G401 (cell line): ENCODE measurements around the gene FHAD1. TPM values are rescaled to one million over a fixed set of nuclear protein-coding genes. Genes with fewer than 3 reads are reported as not detected.

Source experiments
- DNase-seq: peaks from one replicate; pipeline ENCODE4 v3.0.0-alpha.2; 2015; ENCODE audit warnings: low spot score
- in situ Hi-C: cut with HindIII; loops from 2 replicates; pipeline ENCODE4 v1.10.0; 2016; ENCODE audit warnings: low sequenced_read_pairs, mixed read lengths
- total RNA-seq: library from RNA; depleted of rRNA; stranded (reverse); fragments of >200 nt; shearing (Covaris generic); gene quantifications from 2 replicates; pipeline ENCODE4 v1.2.3, GENCODE V29; 2014

The FHAD1 gene
- total RNA-seq, 1 experiment from 2014 or later = 24.0 TPM

DNA sequence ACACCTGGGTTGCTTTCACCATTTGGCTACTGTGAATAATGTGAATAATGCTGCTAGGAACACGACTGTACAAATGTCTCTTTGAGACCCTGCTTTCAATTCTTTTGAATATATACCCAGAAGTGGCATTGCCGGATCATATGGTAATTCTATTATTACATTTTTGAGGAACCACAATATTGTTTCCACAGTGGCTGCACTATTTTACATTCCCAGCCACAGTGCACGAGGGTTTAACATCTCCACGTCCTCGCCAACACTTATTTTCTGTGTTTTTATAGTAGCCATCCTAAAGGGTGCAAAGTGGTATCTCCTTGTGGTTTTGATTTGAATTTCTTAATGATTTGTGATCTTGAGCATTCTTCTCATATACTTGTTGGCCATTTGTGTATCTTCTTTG, 15.7 kb downstream of the FHAD1 start:
- no peak for DNase-seq
- in situ Hi-C loops = no loop called here

DNA sequence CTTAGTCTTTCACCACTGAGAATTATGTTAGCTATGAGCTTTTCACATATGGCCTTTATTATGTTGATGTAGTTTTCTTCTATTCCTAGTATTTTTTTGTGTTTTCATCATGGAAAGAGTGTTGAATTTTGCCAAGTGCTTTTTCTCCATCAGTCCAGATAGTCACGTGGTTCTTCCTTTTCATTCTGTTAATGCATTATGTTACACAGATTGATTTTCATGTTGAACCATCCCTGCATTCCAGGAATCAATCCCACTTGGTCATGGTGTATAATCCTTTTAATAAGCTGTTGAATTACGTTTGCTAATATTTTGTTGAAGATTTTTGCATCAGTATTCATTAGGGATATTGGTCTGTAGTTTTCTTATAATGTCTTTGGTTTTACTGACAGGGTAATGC, 17.7 kb downstream of the FHAD1 start:
- DNase-seq = no peak
- in situ Hi-C loops = no loop called here

- no peak for DNase-seq
- in situ Hi-C loops = no loop called here
Observed at GRCh38 chr1:15271196-15271595, 24.2 kb downstream of the FHAD1 start.

DNA sequence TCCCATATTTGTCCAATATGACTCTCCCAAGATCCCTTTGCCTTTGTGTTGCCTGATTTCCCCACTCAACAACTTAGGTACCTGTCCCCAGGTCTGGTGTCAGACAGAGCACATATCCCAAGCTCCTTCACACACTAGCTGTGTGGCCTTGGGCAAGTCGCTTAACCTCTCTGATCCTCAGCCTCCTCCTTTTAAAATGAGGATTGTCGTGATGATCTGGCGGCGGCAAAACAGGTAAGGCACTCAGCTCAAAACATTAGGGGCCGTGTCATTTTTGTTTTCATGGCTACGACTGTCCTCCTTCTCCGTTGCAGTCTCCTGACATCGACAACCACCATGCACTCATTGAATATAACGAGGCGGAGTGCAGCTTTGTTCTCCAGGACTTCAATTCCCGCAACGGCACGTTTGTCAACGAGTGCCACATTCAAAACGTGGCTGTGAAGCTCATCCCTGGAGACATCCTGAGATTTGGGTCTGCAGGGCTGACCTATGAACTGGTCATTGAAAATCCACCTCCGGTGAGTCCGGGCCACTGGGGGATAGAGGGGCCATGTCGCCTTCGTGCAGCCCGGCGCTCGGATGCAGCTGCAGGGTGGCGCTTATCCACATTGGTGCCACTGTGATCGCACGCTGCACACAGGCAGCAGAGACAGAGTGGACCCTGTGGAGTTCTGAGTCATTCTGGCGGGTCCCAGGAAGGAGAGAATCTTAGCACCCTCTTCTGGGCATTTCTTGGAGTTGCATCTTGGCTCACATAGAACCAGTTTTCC, 25.2 kb downstream of the FHAD1 start:
- in situ Hi-C loops = no loop called here
- DNase-seq = peak; percentile 90

DNA sequence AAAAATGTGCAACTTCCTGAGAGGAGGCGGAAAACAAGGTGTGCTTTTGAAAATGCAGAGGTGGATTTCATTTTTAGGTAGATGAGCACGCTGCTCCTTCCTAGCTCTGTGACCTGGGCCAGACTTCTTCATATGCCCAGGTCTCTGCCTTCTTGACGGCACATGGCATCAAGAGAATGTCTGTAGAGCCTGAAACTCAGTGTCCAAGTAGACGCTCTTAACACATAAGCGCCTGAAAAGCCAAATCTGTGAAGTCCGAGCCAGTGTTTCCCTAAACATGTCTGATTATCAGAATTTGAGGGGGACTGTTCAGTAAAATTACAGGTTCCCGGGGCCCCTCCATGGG, 25.7 kb downstream of the FHAD1 start:
- in situ Hi-C loops = no loop called here
- DNase-seq = no peak

GRCh38 chr1:15273274-15273673, 26.3 kb downstream of the FHAD1 start:
- DNase-seq = no peak
- in situ Hi-C loops = no loop called here

DNA sequence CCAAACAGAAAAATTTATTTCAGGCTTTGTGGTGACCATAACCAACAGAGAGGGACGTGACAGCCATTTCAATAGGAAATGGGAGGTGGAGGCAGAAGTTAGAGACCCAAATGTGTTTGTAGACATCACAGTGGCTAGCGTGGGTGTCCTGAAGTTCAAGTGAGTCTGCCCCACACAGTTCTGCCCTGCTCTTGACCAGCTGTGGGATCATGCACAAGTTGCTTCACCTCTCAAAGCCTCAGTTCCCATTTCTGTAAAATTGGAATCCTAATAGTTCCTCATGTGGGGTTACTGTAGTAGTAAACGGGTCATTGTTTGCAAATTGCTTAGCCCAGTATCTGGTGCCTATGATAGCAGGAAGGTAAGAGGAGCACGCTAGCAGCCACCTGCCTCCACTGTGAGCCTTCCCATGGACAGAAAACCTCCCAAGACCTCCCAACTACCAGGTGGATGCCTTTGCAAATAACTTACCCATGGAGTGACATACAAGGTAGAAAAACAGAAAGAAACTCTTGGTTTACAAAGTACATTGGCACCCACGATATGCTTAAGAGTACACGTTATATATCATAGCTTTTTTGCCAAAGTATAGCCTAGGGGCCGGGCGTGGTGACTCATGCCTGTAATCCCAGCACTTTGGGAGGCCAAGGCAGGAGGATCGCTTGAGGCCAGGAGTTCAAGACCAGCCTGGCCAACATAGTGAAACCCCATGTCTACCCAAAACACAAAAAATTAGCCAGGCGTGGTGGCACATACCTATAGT, 29.1 kb downstream of the FHAD1 start:
- in situ Hi-C loops = no loop called here
- DNase-seq = no peak

- in situ Hi-C loops = no loop called here
- DNase-seq = no peak
Observed at GRCh38 chr1:15276691-15277446, 29.8 kb downstream of the FHAD1 start.

- DNase-seq = no peak
- in situ Hi-C loops = no loop called here
Observed at GRCh38 chr1:15277447-15277838, 30.4 kb downstream of the FHAD1 start.

DNA sequence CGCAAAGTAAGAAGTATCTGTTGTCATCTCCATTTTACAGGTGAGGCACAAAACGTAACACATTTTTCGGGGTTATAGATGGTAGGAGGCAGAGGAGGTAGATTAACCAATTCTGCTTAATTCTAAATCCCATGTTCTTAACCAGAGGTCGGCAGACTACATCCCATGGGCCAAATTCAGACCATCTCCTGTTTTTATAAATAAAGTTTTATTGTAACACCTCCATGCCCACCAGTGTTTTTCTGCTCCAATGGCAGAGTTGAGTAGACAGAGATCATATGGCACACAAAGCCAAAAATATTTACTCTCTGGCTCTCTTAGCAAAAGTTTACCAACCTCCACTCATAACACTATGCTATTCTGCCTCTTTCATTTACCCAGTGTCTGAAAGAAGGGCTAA, 30.9 kb downstream of the FHAD1 start:
- DNase-seq = no peak
- in situ Hi-C loops = no loop called here

GRCh38 chr1:15279576-15280230, 32.7 kb downstream of the FHAD1 start:
- in situ Hi-C loops = no loop called here
- DNase-seq = no peak

GRCh38 chr1:15280416-15280815, 33.4 kb downstream of the FHAD1 start:
- in situ Hi-C loops = no loop called here
- no peak for DNase-seq

- in situ Hi-C loops = no loop called here
- DNase-seq = peak; percentile 47
Observed at GRCh38 chr1:15282038-15282437, 35.0 kb downstream of the FHAD1 start.

GRCh38 chr1:15282810-15283474, 35.9 kb downstream of the FHAD1 start:
- in situ Hi-C loops = no loop called here
- DNase-seq = peak; percentile 89

DNA sequence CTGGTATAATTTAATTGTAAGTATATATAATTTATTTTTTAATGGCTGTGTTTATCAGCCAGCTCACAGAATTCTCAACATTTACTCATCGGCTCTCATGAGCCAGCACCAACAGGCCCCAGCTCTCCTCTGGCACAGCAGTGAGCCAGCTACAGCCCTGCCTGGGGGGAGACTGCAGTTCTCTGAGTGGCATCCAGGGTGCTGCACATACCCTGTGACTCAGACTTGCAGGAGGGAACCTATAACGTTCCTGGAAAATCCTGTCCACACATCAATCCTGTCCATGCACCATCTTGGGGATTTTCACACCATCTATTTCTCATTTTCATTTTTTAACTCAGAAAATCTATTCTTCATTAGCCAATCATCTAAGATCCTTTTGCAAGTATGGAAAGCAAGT, 36.5 kb downstream of the FHAD1 start:
- in situ Hi-C loops = no loop called here
- DNase-seq = no peak

- in situ Hi-C loops = no loop called here
- DNase-seq = no peak
Observed at GRCh38 chr1:15286452-15286851, 39.4 kb downstream of the FHAD1 start.

- no peak for DNase-seq
- in situ Hi-C loops = no loop called here
Observed at GRCh38 chr1:15287035-15287979, 40.3 kb downstream of the FHAD1 start.
